PC-9 (cell line): Measurements from ENCODE around the gene SH3RF2.

Experiments used
- CTCF ChIP-seq: fragments of 200-600 bp; sonication (generic); conservative IDR thresholded peaks from 2 replicates; pipeline ENCODE4 v1.6.1; 2017; ENCODE audit warnings: mixed run types, antibody characterized with exemption, mild to moderate bottlenecking, moderate library complexity
- EZH2 ChIP-seq: fragments of 200-600 bp; sonication (generic); IDR thresholded peaks from 2 replicates; pipeline ENCODE4 v1.8.0; 2017; ENCODE audit warnings: antibody characterized with exemption, low read depth

DNA sequence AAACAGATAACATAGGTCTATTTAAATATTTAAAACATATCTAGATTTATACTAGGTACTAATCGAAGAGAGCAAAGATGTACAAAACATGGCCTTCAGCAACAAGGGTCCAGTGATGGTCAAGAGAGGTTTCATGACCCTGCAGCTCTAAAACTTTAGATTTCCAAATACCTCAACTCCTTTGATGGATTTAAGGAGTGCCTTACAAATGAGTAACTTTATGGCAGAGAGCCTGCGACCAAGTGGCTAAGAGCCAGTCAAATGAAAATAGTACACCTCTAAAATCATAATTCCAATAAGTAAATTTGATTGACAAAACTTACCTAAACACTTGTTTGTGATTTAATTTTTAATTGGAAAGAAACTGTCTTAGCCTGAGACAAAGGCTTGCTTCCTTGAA lies 4.7 kb upstream of the SH3RF2 start:
- TF ChIP-seq CTCF (no peak), EZH2 (no peak)
